CD14-positive monocyte (primary cell): ENCODE results near the gene LHPP. TPM values are rescaled to one million over a fixed set of nuclear protein-coding genes. Genes with fewer than 3 reads are reported as not detected.

Experiments used
- DNase-seq, 3 donors: peaks; one replicate each; pipeline ENCODE4 v3.0.0-alpha.2; 2011 to 2022
- H2AFZ ChIP-seq: 2 replicates; pipeline ENCODE4 v1.6.0; 2012; ENCODE audit warnings: mild to moderate bottlenecking, low read depth, low read length, inconsistent platforms; ENCODE audit not compliant: insufficient read depth, poor library complexity, severe bottlenecking
- H3K27ac ChIP-seq, 2 donors: 1 replicate in 1 of 2; 2 replicates in 1 of 2; pipeline ENCODE4 v1.5.1; 2012 to 2013; ENCODE audit warnings: low read length in 2 of 2, control low read depth in 1 of 2, inconsistent platforms in 1 of 2, low read depth in 1 of 2, mild to moderate bottlenecking in 1 of 2
- H3K27me3 ChIP-seq, 2 donors: one replicate each; pipeline versions ENCODE4 v1.6.0 to v1.6.1; 2011 to 2013; ENCODE audit warnings: low read length in 2 of 2; ENCODE audit not compliant: control insufficient read depth in 2 of 2, insufficient read depth in 2 of 2
- H3K36me3 ChIP-seq, 2 donors: replicated peaks in 1 of 2; 1 replicate in 1 of 2; 2 replicates in 1 of 2; pipeline versions ENCODE4 v1.5.1 to v1.6.1; 2012 to 2013; ENCODE audit warnings: low read length in 2 of 2, control low read depth in 1 of 2, inconsistent platforms in 1 of 2, mild to moderate bottlenecking in 1 of 2; ENCODE audit not compliant: insufficient read depth in 2 of 2, control insufficient read depth in 1 of 2
- H3K4me1 ChIP-seq, 2 donors: 1 replicate in 1 of 2; 2 replicates in 1 of 2; pipeline versions ENCODE4 v1.5.1 to v1.6.1; 2012 to 2013; ENCODE audit warnings: low read length in 2 of 2, control low read depth in 1 of 2, inconsistent platforms in 1 of 2, mild to moderate bottlenecking in 1 of 2, moderate library complexity in 1 of 2; ENCODE audit not compliant: insufficient read depth in 2 of 2, control insufficient read depth in 1 of 2
- H3K4me2 ChIP-seq: replicated peaks from 2 replicates; pipeline ENCODE3; 2012; ENCODE audit warnings: low read length, moderate library complexity, mild to moderate bottlenecking; ENCODE audit not compliant: poor library complexity, severe bottlenecking; ENCODE audit errors: extremely low read depth
- H3K4me3 ChIP-seq, 3 experiments: fragments of 200-600 bp in 1 of 3; sonication (generic) in 1 of 3; replicated peaks in 1 of 3; 1 replicate in 2 of 3; 2 replicates in 1 of 3; pipeline ENCODE4 v1.5.1; 2011 to 2013; ENCODE audit warnings: low read length in 3 of 3, mild to moderate bottlenecking in 3 of 3, control low read depth in 2 of 3, low read depth in 2 of 3, inconsistent platforms in 1 of 3, moderate library complexity in 1 of 3
- H3K79me2 ChIP-seq: 2 replicates; pipeline ENCODE4 v1.6.0; 2012; ENCODE audit warnings: mild to moderate bottlenecking, control low read depth, inconsistent platforms, low read length, moderate library complexity; ENCODE audit not compliant: insufficient read depth
- H3K9ac ChIP-seq: 2 replicates; pipeline ENCODE4 v1.6.0; 2017; ENCODE audit warnings: low read length, mild to moderate bottlenecking; ENCODE audit not compliant: insufficient read depth, poor library complexity, severe bottlenecking
- H3K9me3 ChIP-seq, 2 donors: replicated peaks in 1 of 2; 1 replicate in 1 of 2; 2 replicates in 1 of 2; pipeline versions ENCODE4 v1.5.1 to v1.6.1; 2012 to 2013; ENCODE audit warnings: low read length in 2 of 2, control low read depth in 1 of 2; ENCODE audit not compliant: control insufficient read depth in 1 of 2, insufficient read depth in 1 of 2
- H4K20me1 ChIP-seq: 2 replicates; pipeline ENCODE4 v1.6.0; 2012; ENCODE audit warnings: mild to moderate bottlenecking, low read length, control low read depth, moderate library complexity; ENCODE audit not compliant: insufficient read depth
- H3K27ac Mint-ChIP-seq, 7 donors: one replicate each; pipeline ENCODE4 v1.8.0; 2020; ENCODE audit warnings: mild to moderate bottlenecking in 7 of 7, mixed read lengths in 7 of 7, moderate library complexity in 6 of 7, inconsistent platforms in 2 of 7
- H3K27me3 Mint-ChIP-seq, 3 donors: one replicate each; pipeline ENCODE4 v1.8.0; 2021 to 2022; ENCODE audit warnings: low read depth in 3 of 3, mild to moderate bottlenecking in 3 of 3, mixed read lengths in 3 of 3, moderate library complexity in 3 of 3, inconsistent platforms in 1 of 3
- H3K36me3 Mint-ChIP-seq, 2 donors: one replicate each; pipeline ENCODE4 v1.8.0; 2020; ENCODE audit warnings: mixed read lengths in 2 of 2, inconsistent platforms in 1 of 2, mild to moderate bottlenecking in 1 of 2
- H3K4me1 Mint-ChIP-seq: one replicate; pipeline ENCODE4 v1.8.0; 2020; ENCODE audit warnings: mild to moderate bottlenecking, mixed read lengths
- H3K4me3 Mint-ChIP-seq, 2 donors: one replicate each; pipeline ENCODE4 v1.8.0; 2020; ENCODE audit warnings: mild to moderate bottlenecking in 2 of 2, mixed read lengths in 2 of 2, moderate library complexity in 1 of 2
- H3K9me3 Mint-ChIP-seq, 7 donors: one replicate each; pipeline ENCODE4 v1.8.0; 2020 to 2022; ENCODE audit warnings: mixed read lengths in 7 of 7, mild to moderate bottlenecking in 6 of 7, moderate library complexity in 6 of 7, inconsistent platforms in 2 of 7
- WGBS: methylation state at CpG from one replicate; pipeline ENCODE4 v1.1.5; 2013; ENCODE audit warnings: missing lambda C conversion rate; ENCODE audit not compliant: insufficient coverage; 5-methylcytosine and 5-hydroxymethylcytosine counted together
- intact Hi-C, 2 donors: fragments of 100-400 bp; cut with micrococcal nuclease; formaldehyde crosslinking; loops; one replicate each; pipeline versions ENCODE4 v1.15.0 to v1.15.1; 2023
- polyA plus RNA-seq, 3 donors: library from polyadenylated mRNA; depleted of rRNA in 1 of 3; unstranded in 2 of 3; stranded (reverse) in 1 of 3; fragments of 300-500 nt in 2 of 3; fragments of >200 nt in 1 of 3; fragmentation: Illumina TruSeq in 2 of 3; gene quantifications; 1 replicate in 2 of 3; 2 replicates in 1 of 3; pipeline ENCODE4 v1.2.3, GENCODE V29; 2012 to 2021
- TF ChIP-seq, protein P1 (sequence below): fragments of 200-600 bp; IDR thresholded peaks from one replicate; pipeline ENCODE4 v1.8.0; 2022; ENCODE audit warnings: antibody characterized with exemption, mild to moderate bottlenecking

LHPP gene
- polyA plus RNA-seq, 3 donors = 15.2 to 20.6 (median 19.5) TPM

DNA sequence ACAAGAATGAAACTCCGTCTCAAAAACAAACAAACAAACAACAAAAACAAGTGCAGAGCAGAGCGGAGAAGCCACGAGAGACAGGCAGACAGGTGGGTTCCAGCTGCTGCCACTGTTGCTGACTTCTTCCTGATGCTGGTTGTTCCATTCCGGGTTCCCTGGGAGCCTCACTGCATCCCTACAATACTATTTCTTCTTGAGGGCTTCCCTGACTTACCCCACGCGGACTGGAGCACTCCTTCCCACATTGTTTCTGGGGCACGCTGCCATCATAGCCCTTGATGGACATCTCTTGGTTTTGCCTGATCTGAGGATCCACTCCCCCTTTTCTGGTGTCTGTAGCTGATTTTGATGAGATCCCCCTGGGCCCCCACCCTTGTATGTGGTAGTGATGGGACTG is 6.2 kb upstream of the LHPP start:
- H3K4me1 Mint-ChIP-seq = peaks cover 5% of the 10 kb centered on the region
- no peak overlapping the region for H3K27ac ChIP-seq
- intact Hi-C loops = no loop called here
- no peaks in the 10 kb centered on the region for H3K36me3 ChIP-seq
- no peaks in the 10 kb centered on the region for H4K20me1 ChIP-seq
- peaks cover 66 to 79% (median 77%) of the 10 kb centered on the region in 3 donors for H3K27me3 Mint-ChIP-seq
- no peaks in the 10 kb centered on the region for H3K4me1 ChIP-seq
- no peaks in the 10 kb centered on the region for H3K79me2 ChIP-seq
- H2AFZ ChIP-seq = no peak overlapping the region
- peak overlapping the region in 1 of 2 donors; percentile 75 for H3K4me3 Mint-ChIP-seq
- no peak overlapping the region for H3K4me3 ChIP-seq
- 83% methylated on average over 7 of the region's 7 CpGs for WGBS
- no peak overlapping the region for H3K9ac ChIP-seq
- peaks cover 0 to 3% of the 10 kb centered on the region in 2 donors for H3K36me3 Mint-ChIP-seq
- no peak overlapping the region for H3K4me2 ChIP-seq
- peaks cover 0 to 6% of the 10 kb centered on the region in 2 donors for H3K9me3 ChIP-seq
- peaks cover 0 to 6% (median 0%) of the 10 kb centered on the region in 7 donors for H3K9me3 Mint-ChIP-seq
- DNase-seq = no peak
- peak overlapping the region in 1 of 7 donors; percentile 16 for H3K27ac Mint-ChIP-seq
- TF ChIP-seq, protein P1, sequence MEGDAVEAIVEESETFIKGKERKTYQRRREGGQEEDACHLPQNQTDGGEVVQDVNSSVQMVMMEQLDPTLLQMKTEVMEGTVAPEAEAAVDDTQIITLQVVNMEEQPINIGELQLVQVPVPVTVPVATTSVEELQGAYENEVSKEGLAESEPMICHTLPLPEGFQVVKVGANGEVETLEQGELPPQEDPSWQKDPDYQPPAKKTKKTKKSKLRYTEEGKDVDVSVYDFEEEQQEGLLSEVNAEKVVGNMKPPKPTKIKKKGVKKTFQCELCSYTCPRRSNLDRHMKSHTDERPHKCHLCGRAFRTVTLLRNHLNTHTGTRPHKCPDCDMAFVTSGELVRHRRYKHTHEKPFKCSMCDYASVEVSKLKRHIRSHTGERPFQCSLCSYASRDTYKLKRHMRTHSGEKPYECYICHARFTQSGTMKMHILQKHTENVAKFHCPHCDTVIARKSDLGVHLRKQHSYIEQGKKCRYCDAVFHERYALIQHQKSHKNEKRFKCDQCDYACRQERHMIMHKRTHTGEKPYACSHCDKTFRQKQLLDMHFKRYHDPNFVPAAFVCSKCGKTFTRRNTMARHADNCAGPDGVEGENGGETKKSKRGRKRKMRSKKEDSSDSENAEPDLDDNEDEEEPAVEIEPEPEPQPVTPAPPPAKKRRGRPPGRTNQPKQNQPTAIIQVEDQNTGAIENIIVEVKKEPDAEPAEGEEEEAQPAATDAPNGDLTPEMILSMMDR = no peak
- peaks cover 43 to 68% of the 10 kb centered on the region in 2 donors for H3K27me3 ChIP-seq

DNA sequence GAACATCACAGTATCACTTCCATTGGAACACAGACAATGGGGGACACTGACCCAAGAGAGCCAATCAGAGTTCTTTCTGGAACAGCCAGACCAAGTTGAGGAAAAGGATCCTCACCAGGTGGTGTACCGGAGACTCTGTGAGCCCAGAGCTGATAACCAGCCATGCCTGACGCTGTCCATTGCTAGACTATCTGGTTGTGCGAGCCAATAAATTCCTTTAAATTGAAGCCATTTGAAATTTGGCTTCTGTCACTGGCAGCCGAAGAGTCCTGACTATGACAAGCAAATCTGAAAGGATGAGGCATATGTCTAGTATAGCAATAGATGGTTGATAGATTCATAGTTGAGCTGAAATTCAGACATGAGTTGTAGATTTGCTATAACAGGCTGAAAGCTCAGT is 3.1 kb upstream of the LHPP start:
- Histone ChIP-seq H3K4me2 (no peak overlapping the region), H3K9me3 (no peaks in the 10 kb centered on the region)

More for the DNA sequence above, 3.1 kb upstream of the LHPP start:
- peaks cover 14% of the 10 kb centered on the region for H3K4me1 Mint-ChIP-seq
- Histone ChIP-seq H3K27me3 (peaks cover 18 to 40% of the 10 kb centered on the region in 2 donors), H3K36me3 (no peaks in the 10 kb centered on the region), H3K9ac (no peak overlapping the region), H3K79me2 (no peaks in the 10 kb centered on the region), H4K20me1 (no peaks in the 10 kb centered on the region), H3K4me1 (peaks cover 9 to 14% of the 10 kb centered on the region in 2 donors), H3K27ac (no peak overlapping the region), H2AFZ (no peak overlapping the region), H3K4me3 (no peak overlapping the region)
- H3K4me3 Mint-ChIP-seq = no peak overlapping the region
- peaks cover 35 to 49% (median 46%) of the 10 kb centered on the region in 3 donors for H3K27me3 Mint-ChIP-seq
- no peaks in the 10 kb centered on the region for H3K9me3 Mint-ChIP-seq
- intact Hi-C loops = no loop called here
- DNase-seq = no peak
- TF ChIP-seq, protein P1 = no peak
- WGBS = 98% methylated on average over 4 of the region's 4 CpGs
- no peak overlapping the region for H3K27ac Mint-ChIP-seq
- H3K36me3 Mint-ChIP-seq = no peaks in the 10 kb centered on the region
